Gastroesophageal sphincter (tissue), 4 donors: ENCODE results near the gene DCTN3. TPM values are rescaled to one million over a fixed set of nuclear protein-coding genes. Genes with fewer than 3 reads are reported as not detected.

ENCODE experiments used
- ATAC-seq: fragments of 150-250 bp; one replicate; pipeline ENCODE4 v1.9.1; 2016; ENCODE audit warnings: mild to moderate bottlenecking, moderate library complexity
- H3K27ac ChIP-seq, 4 donors: fragments of 200-600 bp; sonication (generic) in 3 of 4; 1 replicate in 3 of 4; 2 replicates in 1 of 4; pipeline ENCODE4 v1.5.1; 2016 to 2019
- H3K27me3 ChIP-seq: fragments of 200-600 bp; sonication (generic); one replicate; pipeline ENCODE4 v1.5.1; 2019
- H3K36me3 ChIP-seq, 2 donors: fragments of 200-600 bp; sonication (generic); one replicate each; pipeline ENCODE4 v1.5.1; 2019; ENCODE audit warnings: control low read depth in 1 of 2
- H3K4me1 ChIP-seq, 3 donors: fragments of 200-600 bp; sonication (generic); 1 replicate in 2 of 3; 2 replicates in 1 of 3; pipeline ENCODE4 v1.5.1; 2016 to 2019; ENCODE audit warnings: control low read depth in 2 of 3
- H3K4me3 ChIP-seq, 2 donors: fragments of 200-600 bp; sonication (generic); one replicate each; pipeline ENCODE4 v1.5.1; 2019; ENCODE audit warnings: mild to moderate bottlenecking in 1 of 2, moderate library complexity in 1 of 2
- H3K9me3 ChIP-seq, 3 donors: fragments of 200-600 bp; sonication (generic); one replicate each; pipeline ENCODE4 v1.5.1; 2017 to 2019; ENCODE audit warnings: control low read depth in 2 of 3
- CTCF ChIP-seq, 4 experiments: fragments of 200-600 bp in 2 of 4; fragments of 450-650 bp in 2 of 4; sonication (generic) in 1 of 4; IDR thresholded peaks; one replicate each; pipeline ENCODE4 v1.5.1; 2017 to 2019; ENCODE audit warnings: antibody characterized with exemption in 4 of 4, mild to moderate bottlenecking in 2 of 4, moderate library complexity in 2 of 4
- EP300 ChIP-seq: sonication (generic); formaldehyde crosslinking; IDR thresholded peaks from one replicate; pipeline ENCODE4 v1.6.1; 2017; ENCODE audit warnings: antibody characterized with exemption, mild to moderate bottlenecking
- POLR2A ChIP-seq, 2 donors: fragments of 450-650 bp; IDR thresholded peaks; one replicate each; pipeline ENCODE4 v1.6.1; 2017; ENCODE audit warnings: antibody characterized with exemption in 2 of 2, mild to moderate bottlenecking in 2 of 2, moderate library complexity in 1 of 2
- POLR2AphosphoS5 ChIP-seq: sonication (generic); formaldehyde crosslinking; IDR thresholded peaks from one replicate; pipeline ENCODE4 v1.6.1; 2017; ENCODE audit warnings: antibody characterized with exemption
- WGBS, 2 donors: methylation state at CpG; one replicate each; pipeline ENCODE4 v1.1.5; 2018; ENCODE audit warnings: low coverage in 1 of 2; 5-methylcytosine and 5-hydroxymethylcytosine counted together
- total RNA-seq, 4 donors: library from RNA; depleted of rRNA; stranded (reverse); fragments of >200 nt; gene quantifications; one replicate each; pipeline ENCODE4 v1.1.0, GENCODE V29; 2016

The DCTN3 gene
- total RNA-seq, 4 donors from 2014 or later: 80.5 to 136 (median 98.7) TPM

GRCh38 chr9:34638138-34638445, 17.8 kb upstream of the DCTN3 start:
- Histone ChIP-seq H3K27me3 (no peaks in the 10 kb centered on the region), H3K4me1 (peaks cover 0 to 47% (median 8%) of the 10 kb centered on the region in 3 donors), H3K4me3 (peak overlapping the region; percentile 49 to 85), H3K27ac (peak overlapping the region; percentile 18 to 93 (median 89)), H3K9me3 (no peaks in the 10 kb centered on the region), H3K36me3 (peaks cover 0 to 13% of the 10 kb centered on the region in 2 donors)
- ATAC-seq: no peak
- 8 to 33% methylated on average over 3 to 5 of the region's 7 CpGs for WGBS, 2 donors
- no peak for TF ChIP-seq POLR2A (IDR thresholded peaks at IDR 0.05)
- TF ChIP-seq EP300: no peak
- no peak for TF ChIP-seq POLR2AphosphoS5
- no peak for TF ChIP-seq CTCF (IDR thresholded peaks at IDR 0.05)

- H3K4me1 ChIP-seq: peaks cover 0 to 47% (median 8%) of the 10 kb centered on the region in 3 donors
Observed at GRCh38 chr9:34637356-34638137, 17.3 kb upstream of the DCTN3 start, which contains the start of gene SIGMAR1. Gene SIGMAR1 (minus strand): TSS chr9:34637787. CDS start chr9:34637697, 90 bp downstream.

GRCh38 chr9:34636791-34637355, 16.6 kb upstream of the DCTN3 start:
- Histone ChIP-seq H3K9me3 (no peaks in the 10 kb centered on the region), H3K27me3 (no peaks in the 10 kb centered on the region), H3K27ac (peak overlapping the region; percentile 18 to 93 (median 89)), H3K4me1 (peaks cover 0 to 47% (median 8%) of the 10 kb centered on the region in 3 donors), H3K4me3 (peak overlapping the region; percentile 49 to 85), H3K36me3 (peaks cover 0 to 13% of the 10 kb centered on the region in 2 donors)
- WGBS, 2 donors: 0 to 10% methylated on average over 2 of the region's 23 CpGs
- no peak for ATAC-seq
- TF ChIP-seq EP300 (no peak), POLR2A (IDR thresholded peaks at IDR 0.05) (no peak)

More at GRCh38 chr9:34637356-34638137, 17.3 kb upstream of the DCTN3 start, which contains the start of gene SIGMAR1:
- WGBS, 2 donors: 0 to 3% methylated on average over 7 to 8 of the region's 74 CpGs
- Histone ChIP-seq H3K9me3 (no peaks in the 10 kb centered on the region), H3K4me3 (peak within 1 kb of the TSS; percentile 49 to 85), H3K27ac (peak within 1 kb of the TSS; percentile 18 to 93 (median 89)), H3K36me3 (peaks cover 0 to 13% of the 10 kb centered on the region in 2 donors), H3K27me3 (no peaks in the 10 kb centered on the region)
- ATAC-seq: peak; percentile 98
- peak in 3 of 4 experiments; percentile 18 to 23 (median 22) for TF ChIP-seq CTCF (IDR thresholded peaks at IDR 0.05)
- TF ChIP-seq EP300: no peak
- peak; percentile 78 to 85 for TF ChIP-seq POLR2A (IDR thresholded peaks at IDR 0.05)
- peak; percentile 77 for TF ChIP-seq POLR2AphosphoS5

- Histone ChIP-seq H3K27me3 (peaks cover 3% of the 10 kb centered on the region), H3K27ac (no peak overlapping the region), H3K36me3 (peaks cover 0 to 13% of the 10 kb centered on the region in 2 donors), H3K9me3 (no peaks in the 10 kb centered on the region), H3K4me1 (peaks cover 0 to 47% (median 8%) of the 10 kb centered on the region in 3 donors), H3K4me3 (no peak overlapping the region)
- WGBS, 2 donors: 85 to 100% methylated on average over 2 to 4 of the region's 14 CpGs
- ATAC-seq: no peak
- TF ChIP-seq POLR2AphosphoS5 (no peak), CTCF (IDR thresholded peaks at IDR 0.05) (no peak), EP300 (no peak), POLR2A (IDR thresholded peaks at IDR 0.05) (no peak)
Observed at GRCh38 chr9:34635556-34635955, 15.3 kb upstream of the DCTN3 start.

GRCh38 chr9:34634551-34635248, 14.4 kb upstream of the DCTN3 start:
- H3K9me3 ChIP-seq: no peaks in the 10 kb centered on the region
- H3K36me3 ChIP-seq: peaks cover 0 to 13% of the 10 kb centered on the region in 2 donors
- peaks cover 0 to 47% (median 8%) of the 10 kb centered on the region in 3 donors for H3K4me1 ChIP-seq
- TF ChIP-seq CTCF (IDR thresholded peaks at IDR 0.05) (no peak), POLR2A (IDR thresholded peaks at IDR 0.05) (no peak), EP300 (no peak), POLR2AphosphoS5 (no peak)
- H3K27ac ChIP-seq: no peak overlapping the region
- no peak for ATAC-seq
- peaks cover 12% of the 10 kb centered on the region for H3K27me3 ChIP-seq
- no peak overlapping the region for H3K4me3 ChIP-seq
- WGBS, 2 donors: 62 to 69% methylated on average over 2 to 3 of the region's 3 CpGs
